ENCODE data around the gene LSM4.

LSM4 gene

DNA sequence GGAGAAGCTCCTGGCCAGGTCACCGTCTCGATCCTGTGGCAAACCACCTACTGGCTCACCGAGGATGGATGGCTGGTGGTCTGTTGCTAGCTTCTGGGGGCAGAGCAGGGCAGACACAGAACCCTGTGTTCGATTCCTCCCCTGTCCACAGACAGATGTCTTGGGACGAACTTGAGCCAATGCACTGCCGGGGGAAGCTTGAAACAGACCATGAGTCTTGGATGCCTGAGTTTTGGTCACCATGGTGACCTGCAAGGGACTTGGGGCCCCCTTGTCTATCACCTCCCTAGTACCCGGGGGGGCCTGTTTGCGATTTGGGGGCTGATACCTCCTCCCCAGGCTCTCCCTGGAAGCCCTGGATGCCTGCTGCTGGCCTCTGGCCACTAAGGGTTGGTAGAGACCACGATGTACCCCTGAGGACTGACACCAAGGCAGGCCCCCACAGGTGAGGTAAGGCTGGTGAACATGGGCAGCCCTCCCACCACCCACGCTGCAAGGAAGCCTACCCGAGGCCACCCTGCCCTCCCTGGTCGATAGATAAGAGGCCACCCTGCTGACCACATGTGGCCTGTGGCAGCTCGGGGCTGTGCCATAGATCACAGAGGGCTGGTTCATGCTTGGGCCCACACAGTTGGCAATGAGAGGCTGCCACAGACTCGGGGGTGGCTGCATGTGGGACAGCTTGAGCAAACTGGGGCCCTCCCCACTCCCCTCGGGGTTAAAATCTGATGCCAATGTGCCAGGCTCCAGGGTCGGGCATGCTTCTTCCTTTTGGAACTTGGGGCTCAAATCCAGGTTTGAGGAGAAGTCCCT lies 59.3 kb downstream of the LSM4 start:
- Mint-ChIP-seq H3K36me3 (ENCODE audit: low read depth) (peaks cover 29% of the 10 kb centered on the region), H3K4me3 (no peak overlapping the region), H3K27me3 (ENCODE audit: low read depth) (peaks cover 4% of the 10 kb centered on the region), H3K9me3 (no peaks in the 10 kb centered on the region), H3K4me1 (no peaks in the 10 kb centered on the region), H3K27ac (no peak overlapping the region)
- TF ChIP-seq, protein P1, sequence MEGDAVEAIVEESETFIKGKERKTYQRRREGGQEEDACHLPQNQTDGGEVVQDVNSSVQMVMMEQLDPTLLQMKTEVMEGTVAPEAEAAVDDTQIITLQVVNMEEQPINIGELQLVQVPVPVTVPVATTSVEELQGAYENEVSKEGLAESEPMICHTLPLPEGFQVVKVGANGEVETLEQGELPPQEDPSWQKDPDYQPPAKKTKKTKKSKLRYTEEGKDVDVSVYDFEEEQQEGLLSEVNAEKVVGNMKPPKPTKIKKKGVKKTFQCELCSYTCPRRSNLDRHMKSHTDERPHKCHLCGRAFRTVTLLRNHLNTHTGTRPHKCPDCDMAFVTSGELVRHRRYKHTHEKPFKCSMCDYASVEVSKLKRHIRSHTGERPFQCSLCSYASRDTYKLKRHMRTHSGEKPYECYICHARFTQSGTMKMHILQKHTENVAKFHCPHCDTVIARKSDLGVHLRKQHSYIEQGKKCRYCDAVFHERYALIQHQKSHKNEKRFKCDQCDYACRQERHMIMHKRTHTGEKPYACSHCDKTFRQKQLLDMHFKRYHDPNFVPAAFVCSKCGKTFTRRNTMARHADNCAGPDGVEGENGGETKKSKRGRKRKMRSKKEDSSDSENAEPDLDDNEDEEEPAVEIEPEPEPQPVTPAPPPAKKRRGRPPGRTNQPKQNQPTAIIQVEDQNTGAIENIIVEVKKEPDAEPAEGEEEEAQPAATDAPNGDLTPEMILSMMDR (IDR thresholded peaks at IDR 0.05; ENCODE audit: unreplicated experiment in 3 of 3), result no peak

DNA sequence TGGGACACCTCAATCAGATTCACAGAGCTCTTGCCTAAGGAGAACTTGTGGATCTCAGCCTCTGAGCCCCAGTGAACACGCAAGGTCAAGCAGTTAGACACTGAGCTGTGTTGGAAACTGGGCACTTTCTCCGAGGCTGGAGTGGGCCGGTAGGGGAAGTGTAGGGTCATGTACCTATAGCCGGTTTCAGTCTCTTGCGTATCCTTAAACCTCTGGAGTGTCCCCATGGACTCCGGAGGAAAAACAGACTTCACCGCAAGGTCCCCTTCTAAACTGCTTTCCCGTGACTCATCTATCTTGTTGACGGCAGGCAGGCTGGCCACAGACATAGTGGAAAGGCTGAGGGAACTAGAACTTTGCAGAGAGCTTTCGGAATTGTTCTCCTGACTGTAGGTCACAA lies 60.0 kb downstream of the LSM4 start:
- no peak overlapping the region for H3K4me3 Mint-ChIP-seq
- peaks cover 4% of the 10 kb centered on the region for H3K27me3 Mint-ChIP-seq (ENCODE audit: low read depth)
- no peaks in the 10 kb centered on the region for H3K4me1 Mint-ChIP-seq
- TF ChIP-seq, protein P1 (IDR thresholded peaks at IDR 0.05; ENCODE audit: unreplicated experiment in 3 of 3), result no peak
- H3K36me3 Mint-ChIP-seq (ENCODE audit: low read depth), result peaks cover 24% of the 10 kb centered on the region
- no peaks in the 10 kb centered on the region for H3K9me3 Mint-ChIP-seq
- H3K27ac Mint-ChIP-seq, result no peak overlapping the region

DNA sequence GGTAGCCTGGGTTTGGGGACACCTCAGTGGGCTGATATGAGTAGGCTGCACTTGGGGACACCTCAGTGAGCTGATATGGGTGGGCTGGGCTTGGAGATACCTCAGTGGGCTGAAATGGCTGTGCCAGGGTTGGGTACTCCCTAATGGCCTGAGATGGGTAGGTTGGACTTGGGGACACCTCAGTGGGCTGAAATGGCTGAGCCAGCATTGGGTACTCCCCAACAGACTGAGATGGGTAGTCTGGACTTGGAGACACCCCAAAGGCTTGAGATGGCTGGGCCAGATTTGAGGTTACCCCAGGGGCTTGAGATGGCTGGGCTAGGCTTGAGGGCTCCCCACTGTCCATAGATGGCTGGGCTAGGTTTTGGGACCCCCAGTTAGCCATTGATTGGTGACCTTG lies 60.7 kb downstream of the LSM4 start:
- Mint-ChIP-seq H3K9me3 (no peaks in the 10 kb centered on the region), H3K27me3 (ENCODE audit: low read depth) (peaks cover 4% of the 10 kb centered on the region), H3K4me1 (no peaks in the 10 kb centered on the region), H3K36me3 (ENCODE audit: low read depth) (peaks cover 17% of the 10 kb centered on the region), H3K27ac (no peak overlapping the region), H3K4me3 (no peak overlapping the region)
- TF ChIP-seq, protein P1 (IDR thresholded peaks at IDR 0.05; ENCODE audit: unreplicated experiment in 3 of 3), result no peak

DNA sequence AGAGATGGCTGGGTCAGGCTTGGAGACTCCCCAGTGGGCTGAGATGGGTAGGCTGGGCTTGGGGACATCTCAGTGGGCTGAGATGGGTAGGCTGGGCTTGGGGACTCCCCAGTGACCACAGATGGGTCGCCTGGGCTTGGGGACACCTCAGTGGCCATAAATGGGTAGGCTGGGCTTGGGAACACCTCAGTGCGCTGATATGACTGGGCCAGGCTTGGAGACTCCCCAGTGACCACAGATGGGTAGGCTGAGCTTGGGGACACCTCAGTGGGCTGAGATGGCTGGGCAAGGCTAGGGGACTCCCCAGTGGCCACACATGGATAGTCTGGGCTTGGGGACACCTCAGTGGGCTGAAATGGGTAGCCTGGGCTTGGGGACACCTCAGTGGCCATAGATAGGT lies 61.4 kb downstream of the LSM4 start:
- no peaks in the 10 kb centered on the region for H3K4me1 Mint-ChIP-seq
- TF ChIP-seq, protein P1 (IDR thresholded peaks at IDR 0.05; ENCODE audit: unreplicated experiment in 3 of 3), result no peak
- H3K4me3 Mint-ChIP-seq, result no peak overlapping the region
- H3K27ac Mint-ChIP-seq, result no peak overlapping the region
- no peaks in the 10 kb centered on the region for H3K9me3 Mint-ChIP-seq
- H3K27me3 Mint-ChIP-seq (ENCODE audit: low read depth), result peaks cover 4% of the 10 kb centered on the region
- peaks cover 11% of the 10 kb centered on the region for H3K36me3 Mint-ChIP-seq (ENCODE audit: low read depth)

DNA sequence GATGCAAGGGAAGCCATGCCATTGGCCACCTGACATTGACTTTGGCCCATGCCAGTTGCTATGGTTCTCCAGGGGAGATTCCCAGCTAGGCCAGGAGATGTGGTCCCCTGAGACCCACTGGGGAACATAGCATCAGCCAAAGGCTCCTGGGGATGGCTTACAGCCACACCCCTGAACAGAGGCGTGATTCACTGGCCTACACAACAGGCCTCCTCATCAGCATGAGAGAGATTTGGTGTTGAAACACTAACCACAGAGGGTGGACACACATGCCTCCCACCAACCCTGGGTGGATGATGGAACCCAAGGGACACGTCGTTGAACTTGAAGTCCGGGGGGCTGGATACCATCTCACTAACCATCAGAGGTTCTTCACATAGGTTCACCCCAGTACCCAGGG lies 63.0 kb downstream of the LSM4 start:
- Mint-ChIP-seq H3K36me3 (ENCODE audit: low read depth) (peaks cover 3% of the 10 kb centered on the region), H3K27me3 (ENCODE audit: low read depth) (peaks cover 10% of the 10 kb centered on the region), H3K4me1 (no peaks in the 10 kb centered on the region), H3K27ac (no peak overlapping the region), H3K4me3 (no peak overlapping the region), H3K9me3 (no peaks in the 10 kb centered on the region)
- TF ChIP-seq, protein P1 (IDR thresholded peaks at IDR 0.05; ENCODE audit: unreplicated experiment in 3 of 3), result no peak

All from nephron (organoid).